ENCODE measurements around the gene CDS2. TPM values are rescaled to one million over a fixed set of nuclear protein-coding genes. Genes with fewer than 3 reads are reported as not detected.

CDS2 gene
- total RNA-seq (10 to 100 TPM; 17.6 to 31.6 TPM), polyA plus RNA-seq (10 to 100 TPM in 1 of 2 donors, 1 to 10 TPM in 1; 9.6 to 11.2 TPM)

GRCh38 chr20:5126512-5127203 lies at the start of gene CDS2:
TSS of gene CDS2 (plus strand) at chr20:5127008. CDS start at chr20:5127093, 85 bp downstream.
- Histone ChIP-seq H3K9me3 (ENCODE audit: control insufficient read depth in 4 of 4, low read length in 3 of 4) (no peaks in the 10 kb centered on the region), H3K9ac (ENCODE audit: low read depth in 1 of 2, low read length in 2 of 2) (peak within 1 kb of the TSS; percentile 93 to 95), H3K4me3 (ENCODE audit: low read depth in 1 of 3, low read length in 3 of 3) (peak within 1 kb of the TSS; percentile 80 to 95 (median 90)), H3K4me1 (ENCODE audit: control insufficient read depth in 4 of 4, insufficient read depth in 4 of 4, low read length in 3 of 4) (peaks cover 0 to 20% (median 13%) of the 10 kb centered on the region in 4 donors), H3K27me3 (ENCODE audit: control insufficient read depth in 4 of 4, insufficient read depth in 4 of 4, low read length in 3 of 4) (no peaks in the 10 kb centered on the region), H3K36me3 (ENCODE audit: control insufficient read depth in 4 of 4, insufficient read depth in 3 of 4, low read depth in 1 of 4, low read length in 3 of 4) (no peaks in the 10 kb centered on the region), H3K27ac (ENCODE audit: low read depth in 1 of 2, low read length in 2 of 2) (peak within 1 kb of the TSS; percentile 94 to 95)
- peak; percentile 100 for DNase-seq (ENCODE audit: low spot score)
- TF ChIP-seq EGR1 (IDR thresholded peaks at IDR 0.05; ENCODE audit: low read depth in 2 of 2) (peak in 1 of 2 donors; percentile 49), HNF4G (IDR thresholded peaks at IDR 0.05) (peak; percentile 35), TAF1 (conservative IDR thresholded peaks at IDR 0.05) (no peak), YY1 (IDR thresholded peaks at IDR 0.05) (peak; percentile 95), MAX (IDR thresholded peaks at IDR 0.05) (no peak), RAD21 (IDR thresholded peaks at IDR 0.05) (peak; percentile 91 to 92), RXRA (IDR thresholded peaks at IDR 0.05) (peak; percentile 55 to 64), JUND (IDR thresholded peaks at IDR 0.05) (no peak), FOXA2 (IDR thresholded peaks at IDR 0.05) (no peak), GABPA (IDR thresholded peaks at IDR 0.05 in 1 of 2, conservative IDR thresholded peaks at IDR 0.05 in 1 of 2) (peak in 1 of 2 donors; percentile 48), REST (IDR thresholded peaks at IDR 0.05) (peak; percentile 79), SP1 (IDR thresholded peaks at IDR 0.05) (peak; percentile 91), FOXA1 (IDR thresholded peaks at IDR 0.05) (no peak), ZBTB33 (IDR thresholded peaks at IDR 0.05) (peak; percentile 21), NR2F2 (IDR thresholded peaks at IDR 0.05) (peak; percentile 74), CTCF (IDR thresholded peaks at IDR 0.05; ENCODE audit: low read depth, low read length, missing input control) (peak; percentile 45), HNF4A (conservative IDR thresholded peaks at IDR 0.05) (peak; percentile 24 to 31), ATF3 (IDR thresholded peaks at IDR 0.05) (peak; percentile 19)
- WGBS: under 1% methylated on average over 78 of the region's 78 CpGs
